T follicular helper cell (primary cell): ENCODE results near the gene SAMD7.

ENCODE experiments used
- DNase-seq: peaks from one replicate; pipeline ENCODE4 v3.0.0-alpha.2; 2020; ENCODE audit warnings: low read depth

SAMD7 gene

DNA sequence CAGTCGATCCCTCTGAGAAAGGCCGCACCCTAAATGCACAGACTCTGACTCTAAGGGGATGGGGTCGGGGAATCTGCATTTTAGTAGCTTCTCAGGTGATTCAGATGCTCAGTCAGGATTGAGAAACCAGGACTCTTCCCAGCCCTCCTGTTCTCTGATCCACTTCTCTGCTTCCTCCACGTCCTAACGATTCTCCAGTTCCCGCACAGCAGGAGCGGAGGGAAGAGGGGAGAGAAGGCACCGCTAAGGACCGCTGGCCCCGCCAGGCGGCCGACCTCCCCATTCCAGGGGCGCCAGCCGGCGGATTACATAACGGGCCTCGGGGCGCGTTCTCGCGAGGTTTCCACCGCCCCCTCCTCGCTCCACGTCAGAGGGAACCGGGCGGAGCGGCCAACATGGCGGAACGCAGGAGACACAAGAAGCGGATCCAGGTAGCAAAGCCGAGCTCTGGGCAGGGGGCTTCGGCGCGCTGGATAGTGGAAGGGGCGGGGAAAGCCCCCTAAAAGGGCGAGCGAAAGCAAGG, 55.1 kb downstream of the SAMD7 start, which contains the start of gene SEC62:
Gene SEC62, plus strand, starts transcription at position 380 of the 523 bp plus-strand sequence. Its CDS starts 16 bp downstream, at position 396.
- peak; percentile 93 for DNase-seq

DNA sequence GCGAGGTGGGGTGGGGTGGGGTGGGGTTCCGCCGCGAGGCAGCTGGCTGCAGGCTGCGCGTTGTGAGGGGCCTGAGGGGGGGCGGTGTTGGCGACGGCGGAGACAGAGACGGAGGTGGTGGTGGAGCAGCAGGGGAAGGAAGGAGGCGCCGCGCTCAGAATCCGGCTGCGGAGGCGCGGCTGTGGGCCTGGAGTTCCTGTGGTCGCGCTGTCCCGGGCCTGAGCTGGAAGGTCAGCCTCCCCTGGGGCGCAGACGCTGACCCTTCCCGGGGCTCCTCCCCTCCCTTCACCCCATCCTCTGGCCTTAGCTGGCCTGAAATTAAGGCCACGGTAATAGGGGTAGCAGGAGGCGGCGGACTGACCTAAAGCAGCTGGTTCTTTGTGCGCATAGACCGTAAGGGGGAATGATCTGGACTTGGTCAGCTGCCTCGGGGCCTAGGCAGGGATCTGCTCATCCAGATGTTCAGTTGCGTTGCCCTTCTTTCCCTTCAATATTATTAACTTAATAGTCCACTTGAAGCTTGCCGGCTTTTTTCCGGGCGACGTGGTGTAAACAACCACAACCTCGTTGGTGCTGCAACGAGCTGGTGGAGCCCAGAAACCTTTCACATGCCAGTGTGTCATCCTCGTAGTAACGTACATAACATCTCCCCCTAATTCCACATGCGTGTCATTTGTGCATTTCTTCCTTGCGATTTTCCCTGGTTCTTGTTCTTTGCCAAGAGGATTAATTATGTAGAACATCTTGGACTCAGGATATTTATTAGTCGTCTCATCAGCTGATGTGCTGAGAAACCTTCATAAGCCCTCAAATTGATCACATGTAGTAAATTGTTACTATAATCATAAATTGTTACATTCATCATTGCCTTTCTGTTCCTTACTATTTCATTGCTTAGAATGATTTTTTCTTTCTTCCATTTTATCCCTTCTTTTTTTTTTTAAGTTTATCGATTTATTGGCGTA, 55.9 kb downstream of the SAMD7 start:
- DNase-seq, result peak; percentile 11

DNA sequence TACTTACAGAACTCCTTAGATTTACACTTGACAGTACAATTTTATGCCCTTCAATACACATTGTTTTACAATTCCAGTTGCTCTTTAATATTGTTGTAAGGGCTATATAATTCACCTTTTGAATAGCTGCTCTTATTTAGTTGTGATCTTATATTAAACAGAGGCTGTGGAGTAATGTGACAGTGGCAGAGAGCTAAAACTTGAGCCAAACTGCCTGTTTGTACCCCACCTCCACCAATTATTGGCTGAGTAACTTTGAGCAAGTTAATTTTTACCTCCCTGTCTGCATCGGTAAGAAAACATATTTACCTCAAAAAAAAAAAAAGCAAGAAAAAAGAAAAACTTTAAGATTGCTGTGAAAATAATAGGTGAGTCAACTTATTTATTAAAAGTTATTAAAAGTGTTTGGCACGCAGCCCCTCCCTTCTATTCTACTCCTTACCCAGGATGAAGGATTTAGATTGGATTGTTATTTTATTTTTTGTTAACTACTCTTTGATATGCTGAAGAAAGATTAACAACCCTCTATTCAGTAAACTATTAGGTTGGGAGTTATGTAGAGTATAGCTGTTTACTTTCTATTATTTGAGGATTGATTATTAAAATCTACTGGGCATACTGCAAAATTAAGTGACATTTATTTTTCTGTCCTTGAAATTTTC, 57.0 kb downstream of the SAMD7 start:
- no peak for DNase-seq

DNA sequence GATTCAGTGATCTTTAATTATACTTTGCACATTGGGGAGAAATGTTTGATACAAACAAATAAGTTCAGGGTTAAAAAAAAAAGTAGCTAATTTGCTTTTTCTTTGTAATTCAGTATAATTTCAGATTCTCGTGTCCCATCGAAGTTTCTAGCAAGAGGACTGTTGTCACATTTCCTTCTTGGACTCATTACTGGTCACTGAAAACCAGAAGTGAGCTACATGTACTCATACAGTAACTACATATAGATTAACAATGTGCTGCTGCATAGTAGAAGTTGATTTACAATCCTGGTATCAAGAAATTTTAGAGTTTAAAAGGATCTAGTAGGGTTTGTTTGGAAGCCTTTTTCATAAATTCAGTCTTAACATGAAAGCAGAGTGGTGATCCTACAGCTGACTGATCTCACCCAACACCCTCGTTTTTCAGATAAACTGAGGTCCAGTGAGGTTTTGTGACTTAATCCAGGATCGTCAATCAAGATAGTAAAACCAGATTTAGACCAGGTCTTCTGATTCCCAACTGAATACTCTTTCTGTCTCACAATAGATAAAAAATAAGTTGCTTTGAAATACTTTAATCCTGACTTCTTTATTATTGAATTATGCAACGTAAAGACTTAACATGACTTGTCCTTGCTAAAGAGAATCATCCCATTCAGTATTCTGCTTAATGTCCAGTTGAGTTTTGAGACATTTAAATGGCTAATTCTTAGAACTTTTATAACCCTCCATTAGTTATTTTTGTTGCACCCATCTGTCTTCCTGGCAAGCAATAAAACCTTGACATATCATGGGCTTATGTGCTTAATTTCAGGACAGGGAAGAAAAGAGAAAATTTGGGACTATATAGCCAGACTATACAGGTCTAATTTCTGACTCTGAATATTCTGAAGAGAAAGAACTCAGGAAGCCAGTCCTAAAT, 58.1 kb downstream of the SAMD7 start:
- DNase-seq, result no peak

DNA sequence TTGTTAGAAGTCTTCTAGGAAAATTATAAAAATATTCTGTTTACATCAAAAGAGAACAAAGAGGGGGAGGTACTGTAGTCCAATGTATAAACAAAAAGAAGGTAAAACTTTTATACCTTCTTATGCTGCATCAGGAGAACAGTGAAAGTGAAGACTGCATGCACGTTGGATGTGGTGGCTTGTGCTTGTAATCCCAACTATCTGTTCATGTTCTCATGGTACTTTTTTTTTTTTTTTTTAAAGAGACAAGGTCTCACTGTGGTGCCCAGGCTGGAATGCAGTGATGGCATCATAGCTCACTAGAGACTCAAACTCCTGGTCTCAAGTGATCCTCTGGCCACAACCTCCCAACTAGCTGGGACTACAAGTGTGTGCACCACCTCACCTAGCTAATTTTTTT, 59.5 kb downstream of the SAMD7 start:
- DNase-seq, result no peak

GRCh38 chr3:169971522-169971921, 60.1 kb downstream of the SAMD7 start:
- no peak for DNase-seq

- no peak for DNase-seq
Measured at GRCh38 chr3:169980055-169980454, 68.7 kb downstream of the SAMD7 start.

DNA sequence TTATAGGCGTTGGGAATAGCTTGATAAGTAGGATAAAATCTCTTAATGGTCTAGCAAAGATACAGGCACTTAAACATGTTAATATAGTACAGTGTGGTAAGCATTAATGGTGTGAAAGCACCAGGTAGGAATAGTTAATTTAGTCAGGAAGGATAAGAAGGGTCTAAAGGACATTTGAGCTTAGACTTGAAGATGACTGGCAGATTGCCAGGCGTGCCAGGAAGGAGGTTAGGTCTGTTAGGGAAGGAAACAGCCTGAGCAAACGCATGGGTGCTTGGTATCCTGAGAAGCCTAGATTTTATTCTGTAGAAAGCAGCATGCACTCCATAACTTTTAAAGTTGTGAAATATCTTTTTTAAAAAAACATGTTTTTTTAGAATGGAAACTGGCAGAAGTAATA, 72.9 kb downstream of the SAMD7 start:
- DNase-seq, result no peak
